ENCODE measurements around the gene JAM3.

The JAM3 gene

GRCh38 chr11:134040386-134041302 is 28.2 kb upstream of the JAM3 start:
- ChIA-PET POLR2A (interaction anchor here (0.9 kb wide), 1 partner anchor 28 kb away, joined by 3 read pairs; no protein-coding TSS in a partner anchor), CTCF (interaction anchor here (1.2 to 2.7 kb wide), 4 partner anchors 10 to 42 kb away, joined by 3 to 16 read pairs (median 3); no protein-coding TSS in a partner anchor)
- no peak for DNase-seq (ENCODE audit: extremely low spot score)
- TF ChIP-seq PKNOX1 (IDR thresholded peaks at IDR 0.05): no peak
- TF ChIP-seq HDGF (IDR thresholded peaks at IDR 0.05; ENCODE audit: borderline replicate concordance): no peak
- no peak for TF ChIP-seq ZNF384 (IDR thresholded peaks at IDR 0.05)
- TF ChIP-seq SUZ12 (IDR thresholded peaks at IDR 0.05): no peak
- TF ChIP-seq ELF4 (IDR thresholded peaks at IDR 0.05): no peak
- no peak for TF ChIP-seq FOXK2 (IDR thresholded peaks at IDR 0.05)
- TF ChIP-seq CTBP1 (IDR thresholded peaks at IDR 0.05; ENCODE audit: borderline replicate concordance): no peak
- TF ChIP-seq L3MBTL2 (conservative IDR thresholded peaks at IDR 0.05): no peak
- TF ChIP-seq FOXA1 (IDR thresholded peaks at IDR 0.05): no peak
- no peak for TF ChIP-seq SP1 (IDR thresholded peaks at IDR 0.05)
- no peak for TF ChIP-seq NFRKB (IDR thresholded peaks at IDR 0.05)
- no peak for TF ChIP-seq FOXM1 (IDR thresholded peaks at IDR 0.05; ENCODE audit: borderline replicate concordance)
- no peak for TF ChIP-seq TARDBP (IDR thresholded peaks at IDR 0.05)
- TF ChIP-seq ARNT (IDR thresholded peaks at IDR 0.05): no peak
- no peak for TF ChIP-seq BHLHE40 (IDR thresholded peaks at IDR 0.05; ENCODE audit: borderline replicate concordance)

- CTCF ChIA-PET: interaction anchor here (1.2 to 2.7 kb wide), 4 partner anchors 9 to 43 kb away, joined by 3 to 16 read pairs (median 3); no protein-coding TSS in a partner anchor
- TF ChIP-seq ARNT (IDR thresholded peaks at IDR 0.05): no peak
- no peak for DNase-seq (ENCODE audit: extremely low spot score)
- POLR2A ChIA-PET: no interaction called here
These were observed 27.5 kb upstream of the JAM3 start for GRCh38 chr11:134041349-134041748.

- POLR2A ChIA-PET: no interaction called here
- DNase-seq (ENCODE audit: extremely low spot score): no peak
- no peak for TF ChIP-seq HDGF (IDR thresholded peaks at IDR 0.05; ENCODE audit: borderline replicate concordance)
- no peak for TF ChIP-seq PKNOX1 (IDR thresholded peaks at IDR 0.05)
- TF ChIP-seq LEF1 (IDR thresholded peaks at IDR 0.05; ENCODE audit: borderline replicate concordance): no peak
- no peak for TF ChIP-seq TARDBP (IDR thresholded peaks at IDR 0.05)
- no peak for TF ChIP-seq BHLHE40 (IDR thresholded peaks at IDR 0.05; ENCODE audit: borderline replicate concordance)
- TF ChIP-seq ARNT (IDR thresholded peaks at IDR 0.05): no peak
- TF ChIP-seq NFRKB (IDR thresholded peaks at IDR 0.05): no peak
- TF ChIP-seq FOXK2 (IDR thresholded peaks at IDR 0.05): no peak
- no peak for TF ChIP-seq CTBP1 (IDR thresholded peaks at IDR 0.05; ENCODE audit: borderline replicate concordance)
- TF ChIP-seq ZNF384 (IDR thresholded peaks at IDR 0.05): no peak
- CTCF ChIA-PET: interaction anchor here (1.2 to 2.7 kb wide), 3 partner anchors 9 to 44 kb away, joined by 3 to 16 read pairs (median 3); no protein-coding TSS in a partner anchor
These were observed 26.8 kb upstream of the JAM3 start for GRCh38 chr11:134041791-134042696.

- CTCF ChIA-PET: interaction anchor here (1.1 to 1.5 kb wide), 2 partner anchors 12 to 19 kb away, joined by 3 to 5 read pairs; no protein-coding TSS in a partner anchor
- no peak for TF ChIP-seq BHLHE40 (IDR thresholded peaks at IDR 0.05; ENCODE audit: borderline replicate concordance)
- no peak for TF ChIP-seq ELF4 (IDR thresholded peaks at IDR 0.05)
- no peak for TF ChIP-seq FOXK2 (IDR thresholded peaks at IDR 0.05)
- TF ChIP-seq FOXA1 (IDR thresholded peaks at IDR 0.05): no peak
- no peak for TF ChIP-seq NFRKB (IDR thresholded peaks at IDR 0.05)
- TF ChIP-seq HDGF (IDR thresholded peaks at IDR 0.05; ENCODE audit: borderline replicate concordance): no peak
- no peak for TF ChIP-seq LEF1 (IDR thresholded peaks at IDR 0.05; ENCODE audit: borderline replicate concordance)
- no peak for TF ChIP-seq ARNT (IDR thresholded peaks at IDR 0.05)
- no peak for TF ChIP-seq PKNOX1 (IDR thresholded peaks at IDR 0.05)
- no peak for DNase-seq (ENCODE audit: extremely low spot score)
- POLR2A ChIA-PET: interaction anchor here (1.1 to 1.9 kb wide), 2 partner anchors 10 to 12 kb away, joined by 3 to 7 read pairs; no protein-coding TSS in a partner anchor
These were observed 25.0 kb upstream of the JAM3 start for GRCh38 chr11:134043821-134044420.

GRCh38 chr11:134044514-134045284 is 24.2 kb upstream of the JAM3 start:
- DNase-seq (ENCODE audit: extremely low spot score): no peak
- POLR2A ChIA-PET: interaction anchor here (1.1 to 1.9 kb wide), 2 partner anchors 11 to 13 kb away, joined by 3 to 7 read pairs; no protein-coding TSS in a partner anchor
- TF ChIP-seq FOXM1 (IDR thresholded peaks at IDR 0.05; ENCODE audit: borderline replicate concordance) (no peak), FOXA1 (IDR thresholded peaks at IDR 0.05) (no peak), ZNF384 (IDR thresholded peaks at IDR 0.05) (no peak), PKNOX1 (IDR thresholded peaks at IDR 0.05) (no peak), CTBP1 (IDR thresholded peaks at IDR 0.05; ENCODE audit: borderline replicate concordance) (no peak)
- CTCF ChIA-PET: interaction anchor here (0.7 to 1.5 kb wide), 3 partner anchors 13 to 111 kb away, joined by 3 to 5 read pairs (median 3); no protein-coding TSS in a partner anchor
